Endodermal cell (in vitro differentiated cells): ENCODE measurements around the gene PYDC1. TPM values are rescaled to one million over a fixed set of nuclear protein-coding genes. Genes with fewer than 3 reads are reported as not detected.
"Not testable (repeated sequence)": the region's sequence is repeated elsewhere in the genome, so short reads cannot be mapped to it uniquely, and the experiment has no call there.

ENCODE experiments used
- DNase-seq: peaks from one replicate; pipeline ENCODE4 v3.0.0-alpha.2; 2017
- H3K27ac ChIP-seq: 2 replicates; pipeline ENCODE4 v1.5.1; 2013; ENCODE audit warnings: mild to moderate bottlenecking, low read depth, low read length, moderate library complexity
- H3K27me3 ChIP-seq: 2 replicates; pipeline ENCODE4 v1.6.1; 2013; ENCODE audit warnings: mild to moderate bottlenecking, low read length, moderate library complexity; ENCODE audit not compliant: insufficient read depth, control insufficient read depth, poor library complexity, severe bottlenecking
- H3K36me3 ChIP-seq: 2 replicates; pipeline ENCODE4 v1.7.0; 2013; ENCODE audit warnings: mild to moderate bottlenecking, low read length, moderate library complexity; ENCODE audit not compliant: control insufficient read depth, insufficient read depth
- H3K4me1 ChIP-seq: one replicate; pipeline ENCODE4 v1.7.0; 2013; ENCODE audit warnings: low read length; ENCODE audit not compliant: control insufficient read depth, insufficient read depth
- H3K4me3 ChIP-seq: 2 replicates; pipeline ENCODE4 v1.5.1; 2013; ENCODE audit warnings: mild to moderate bottlenecking, low read length, moderate library complexity
- H3K9ac ChIP-seq: 2 replicates; pipeline ENCODE4 v1.6.1; 2013; ENCODE audit warnings: mild to moderate bottlenecking, low read length, moderate library complexity; ENCODE audit not compliant: poor library complexity, severe bottlenecking; ENCODE audit errors: extremely low read depth
- H3K9me3 ChIP-seq: 2 replicates; pipeline ENCODE4 v1.6.1; 2013; ENCODE audit warnings: mild to moderate bottlenecking, low read length, moderate library complexity; ENCODE audit not compliant: control insufficient read depth
- H3K27ac Mint-ChIP-seq: 2 replicates; pipeline ENCODE4 v1.8.0; 2020; ENCODE audit warnings: mixed read lengths
- H3K27me3 Mint-ChIP-seq: 2 replicates; pipeline ENCODE4 v1.8.0; 2021; ENCODE audit warnings: mild to moderate bottlenecking, mixed read lengths; ENCODE audit not compliant: insufficient read depth
- H3K36me3 Mint-ChIP-seq: 2 replicates; pipeline ENCODE4 v1.8.0; 2020; ENCODE audit warnings: low read depth, mixed read lengths
- H3K4me1 Mint-ChIP-seq: 2 replicates; pipeline ENCODE4 v1.8.0; 2020; ENCODE audit warnings: mixed read lengths
- H3K4me3 Mint-ChIP-seq: 2 replicates; pipeline ENCODE4 v1.8.0; 2020; ENCODE audit warnings: mild to moderate bottlenecking, moderate library complexity, mixed read lengths
- H3K9me3 Mint-ChIP-seq: 2 replicates; pipeline ENCODE4 v1.8.0; 2020; ENCODE audit warnings: mild to moderate bottlenecking, mixed read lengths
- WGBS, 2 experiments: methylation state at CpG; one replicate each; pipeline versions ENCODE4 v1.1.5 to v1.1.7; 2013; ENCODE audit warnings: missing lambda C conversion rate in 2 of 2, mixed read lengths in 1 of 2; ENCODE audit not compliant: insufficient coverage in 1 of 2, insufficient read length in 1 of 2; 5-methylcytosine and 5-hydroxymethylcytosine counted together
- total RNA-seq, 2 donors: library from RNA; stranded (reverse); fragmentation: NEBNext Ultra II Directional in 1 of 2; extraction: Animal tissue kit (Norgen Biotek cat#: 25700) in 1 of 2; gene quantifications; 2 replicates in 1 of 2; 3 replicates in 1 of 2; pipeline ENCODE4 v1.2.1, GENCODE V29; 2021
- TF ChIP-seq, protein P1 (sequence below): fragments of 200-600 bp; sonication (generic); conservative IDR thresholded peaks from 2 replicates; pipeline ENCODE4 v1.5.0; 2021; ENCODE audit warnings: antibody characterized with exemption, mild to moderate bottlenecking

The PYDC1 gene
- total RNA-seq, 2 donors from 2014 or later, result not detected

- no peaks in the 10 kb centered on the region for H3K4me1 ChIP-seq
- H3K4me3 ChIP-seq, result no peak overlapping the region
- DNase-seq, result no peak
- H3K9me3 Mint-ChIP-seq, result no peaks in the 10 kb centered on the region
- peaks cover 34% of the 10 kb centered on the region for H3K36me3 Mint-ChIP-seq
- no peak overlapping the region for H3K27ac Mint-ChIP-seq
- no peak overlapping the region for H3K27ac ChIP-seq
- no peak overlapping the region for H3K4me3 Mint-ChIP-seq
- TF ChIP-seq, protein P1, sequence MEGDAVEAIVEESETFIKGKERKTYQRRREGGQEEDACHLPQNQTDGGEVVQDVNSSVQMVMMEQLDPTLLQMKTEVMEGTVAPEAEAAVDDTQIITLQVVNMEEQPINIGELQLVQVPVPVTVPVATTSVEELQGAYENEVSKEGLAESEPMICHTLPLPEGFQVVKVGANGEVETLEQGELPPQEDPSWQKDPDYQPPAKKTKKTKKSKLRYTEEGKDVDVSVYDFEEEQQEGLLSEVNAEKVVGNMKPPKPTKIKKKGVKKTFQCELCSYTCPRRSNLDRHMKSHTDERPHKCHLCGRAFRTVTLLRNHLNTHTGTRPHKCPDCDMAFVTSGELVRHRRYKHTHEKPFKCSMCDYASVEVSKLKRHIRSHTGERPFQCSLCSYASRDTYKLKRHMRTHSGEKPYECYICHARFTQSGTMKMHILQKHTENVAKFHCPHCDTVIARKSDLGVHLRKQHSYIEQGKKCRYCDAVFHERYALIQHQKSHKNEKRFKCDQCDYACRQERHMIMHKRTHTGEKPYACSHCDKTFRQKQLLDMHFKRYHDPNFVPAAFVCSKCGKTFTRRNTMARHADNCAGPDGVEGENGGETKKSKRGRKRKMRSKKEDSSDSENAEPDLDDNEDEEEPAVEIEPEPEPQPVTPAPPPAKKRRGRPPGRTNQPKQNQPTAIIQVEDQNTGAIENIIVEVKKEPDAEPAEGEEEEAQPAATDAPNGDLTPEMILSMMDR, result no peak
- peaks cover 8% of the 10 kb centered on the region for H3K4me1 Mint-ChIP-seq
- H3K27me3 ChIP-seq, result peaks cover 17% of the 10 kb centered on the region
- no peaks in the 10 kb centered on the region for H3K9me3 ChIP-seq
- peaks cover 12% of the 10 kb centered on the region for H3K27me3 Mint-ChIP-seq
- H3K9ac ChIP-seq, result no peak overlapping the region
- WGBS, 2 experiments, result 99 to 100% methylated on average over 3 to 5 of the region's 5 CpGs
- H3K36me3 ChIP-seq, result peaks cover 51% of the 10 kb centered on the region
Observed at GRCh38 chr16:31199430-31200041, 17.4 kb downstream of the PYDC1 start.

DNA sequence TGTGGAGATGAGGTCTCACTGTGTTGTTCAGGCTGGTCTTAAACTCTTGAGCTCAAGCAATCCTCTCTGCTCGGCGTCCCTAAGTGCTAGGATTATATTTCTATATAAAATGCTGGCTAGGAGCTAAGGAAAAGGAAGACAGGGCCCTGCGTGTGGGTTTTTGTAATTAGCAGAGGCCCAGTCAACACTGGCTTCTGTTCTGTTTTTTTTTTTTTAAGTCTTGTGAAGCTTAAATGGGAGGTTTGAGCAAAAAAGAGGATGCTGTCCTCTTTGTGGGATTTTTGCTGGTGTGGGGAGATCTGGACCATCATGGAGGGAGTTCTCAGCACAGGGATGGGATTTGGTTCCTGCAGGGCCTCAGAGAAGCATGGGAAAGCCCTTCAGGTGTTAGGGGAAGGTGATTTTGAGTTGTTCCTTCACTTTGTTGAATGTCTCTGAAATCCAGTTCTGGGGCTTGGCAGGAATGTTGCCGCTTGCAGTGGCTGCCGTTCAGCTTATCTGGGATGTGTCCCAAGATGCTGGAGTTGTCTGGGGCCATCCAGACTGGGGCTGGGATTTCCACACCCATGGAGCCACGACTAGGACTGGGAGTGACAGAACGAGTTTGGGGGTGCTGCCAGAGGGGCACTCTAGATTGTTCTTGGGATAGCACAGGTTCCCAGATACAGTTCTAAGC lies 18.6 kb downstream of the PYDC1 start:
- Histone ChIP-seq H3K4me3 (no peak overlapping the region), H3K36me3 (peaks cover 63% of the 10 kb centered on the region), H3K4me1 (no peaks in the 10 kb centered on the region), H3K27me3 (peaks cover 13% of the 10 kb centered on the region), H3K9ac (no peak overlapping the region), H3K27ac (no peak overlapping the region), H3K9me3 (no peaks in the 10 kb centered on the region)
- Mint-ChIP-seq H3K9me3 (no peaks in the 10 kb centered on the region), H3K4me3 (no peak overlapping the region), H3K4me1 (peaks cover 8% of the 10 kb centered on the region), H3K27me3 (peaks cover 5% of the 10 kb centered on the region), H3K27ac (no peak overlapping the region), H3K36me3 (peaks cover 43% of the 10 kb centered on the region)
- TF ChIP-seq, protein P1, result no peak
- 87 to 89% methylated on average over 5 to 7 of the region's 7 CpGs for WGBS, 2 experiments
- no peak for DNase-seq

DNA sequence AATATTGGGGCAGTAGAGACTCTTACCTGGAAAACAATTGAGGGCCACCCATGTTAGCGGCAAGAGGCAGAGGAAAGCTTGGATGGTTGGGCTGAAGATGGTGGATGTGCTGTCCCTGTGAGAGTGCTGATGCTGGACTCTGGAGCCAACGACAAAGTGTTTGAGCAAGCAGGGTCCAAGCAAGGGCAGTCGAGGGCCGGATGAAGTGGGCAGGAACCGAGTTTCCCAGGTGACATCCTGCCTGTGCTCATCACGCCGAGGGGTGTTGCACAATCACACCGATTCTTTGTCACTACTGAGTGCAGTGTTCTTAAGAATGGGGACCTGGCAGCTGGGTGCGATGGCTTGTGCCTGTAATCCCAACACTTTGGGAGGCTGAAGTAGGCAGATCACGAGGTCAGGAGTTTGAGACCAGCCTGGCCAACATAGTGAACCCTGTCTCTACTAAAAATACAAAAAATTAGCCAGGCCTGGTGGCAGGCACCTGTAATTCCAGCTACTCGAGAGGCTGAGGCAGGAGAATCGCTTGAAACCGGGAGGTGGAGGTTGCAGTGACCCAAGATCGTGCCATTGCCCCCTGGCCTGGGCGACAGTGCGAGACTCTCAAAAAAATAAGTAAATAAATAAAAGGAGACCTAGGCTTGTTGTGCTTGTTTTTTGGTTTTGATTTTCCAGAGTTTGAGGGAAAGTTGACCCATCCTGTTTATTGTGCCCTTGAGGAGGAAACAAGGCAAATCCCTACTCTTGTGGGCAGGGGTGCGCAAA lies 20.4 kb downstream of the PYDC1 start:
- Histone ChIP-seq H3K27ac (no peak overlapping the region), H3K4me3 (no peak overlapping the region), H3K9me3 (no peaks in the 10 kb centered on the region), H3K36me3 (peaks cover 81% of the 10 kb centered on the region), H3K9ac (no peak overlapping the region), H3K4me1 (no peaks in the 10 kb centered on the region), H3K27me3 (no peaks in the 10 kb centered on the region)
- H3K4me3 Mint-ChIP-seq, result no peak overlapping the region
- no peaks in the 10 kb centered on the region for H3K9me3 Mint-ChIP-seq
- H3K4me1 Mint-ChIP-seq, result peaks cover 5% of the 10 kb centered on the region
- H3K27me3 Mint-ChIP-seq, result no peaks in the 10 kb centered on the region
- peaks cover 60% of the 10 kb centered on the region for H3K36me3 Mint-ChIP-seq
- TF ChIP-seq, protein P1, result no peak
- H3K27ac Mint-ChIP-seq, result no peak overlapping the region
- DNase-seq, result no peak
- 93 to 95% methylated on average over 14 to 17 of the region's 17 CpGs for WGBS, 2 experiments

GRCh38 chr16:31195861-31196260 lies 21.1 kb downstream of the PYDC1 start:
- H3K4me3 ChIP-seq, DNase-seq, H3K4me1 Mint-ChIP-seq, H3K4me1 ChIP-seq, H3K27ac Mint-ChIP-seq, H3K9me3 Mint-ChIP-seq, H3K4me3 Mint-ChIP-seq, H3K9ac ChIP-seq, H3K9me3 ChIP-seq, H3K27me3 Mint-ChIP-seq, H3K27me3 ChIP-seq, H3K27ac ChIP-seq: not testable (repeated sequence)
- H3K36me3 Mint-ChIP-seq, result peaks cover 67% of the 10 kb centered on the region
- WGBS, 2 experiments, result 88 to 95% methylated on average over 10 to 11 of the region's 11 CpGs
- peaks cover 88% of the 10 kb centered on the region for H3K36me3 ChIP-seq
